GM12878 (cell line): ENCODE measurements around the gene PPT2. TPM values are rescaled to one million over a fixed set of nuclear protein-coding genes. Genes with fewer than 3 reads are reported as not detected.
A peak's percentile ranks its signal among the peaks of the same experiment; 100 is the strongest.

Source experiments
- BCL3 ChIP-seq: IDR thresholded peaks from 2 replicates; pipeline ENCODE4 v1.6.1; 2011; ENCODE audit warnings: borderline replicate concordance, low read depth, mild to moderate bottlenecking, moderate library complexity, low read length; ENCODE audit not compliant: insufficient read depth, poor library complexity, severe bottlenecking
- BRCA1 ChIP-seq: IDR thresholded peaks from 2 replicates; pipeline ENCODE4 v1.6.1; 2011; ENCODE audit warnings: low read depth, low read length, improper control_type of control experiment
- CTCF ChIP-seq, 3 experiments: IDR thresholded peaks in 2 of 3; conservative IDR thresholded peaks in 1 of 3; 2 replicates each; pipeline ENCODE4 v1.5.1; 2011; ENCODE audit warnings: low read depth in 3 of 3, low read length in 3 of 3, mild to moderate bottlenecking in 3 of 3, control low read depth in 2 of 3, moderate library complexity in 2 of 3, inconsistent platforms in 1 of 3, mixed read lengths in 1 of 3; ENCODE audit not compliant: control insufficient read depth in 2 of 3, insufficient read depth in 1 of 3; ENCODE audit errors: extremely low read depth in 1 of 3
- DPF2 ChIP-seq: fragments of 450-650 bp; IDR thresholded peaks from 2 replicates; pipeline ENCODE4 v1.6.1; 2017; ENCODE audit warnings: mild to moderate bottlenecking
- ETV6 ChIP-seq, 2 experiments: fragments of 450-650 bp in 1 of 2; IDR thresholded peaks in 1 of 2; conservative IDR thresholded peaks in 1 of 2; 2 replicates each; pipeline ENCODE4 v1.6.1; 2014; ENCODE audit warnings: antibody characterized with exemption in 1 of 2, borderline replicate concordance in 1 of 2, low read depth in 1 of 2, mild to moderate bottlenecking in 1 of 2, moderate library complexity in 1 of 2
- GATAD2B ChIP-seq: fragments of 450-650 bp; conservative IDR thresholded peaks from 2 replicates; pipeline ENCODE4 v1.6.1; 2017; ENCODE audit warnings: low read depth, mild to moderate bottlenecking, moderate library complexity
- HDAC6 ChIP-seq: fragments of 200-600 bp; sonication (generic); IDR thresholded peaks from one replicate; pipeline ENCODE4 v1.8.0; 2017; ENCODE audit warnings: antibody characterized with exemption; ENCODE audit not compliant: unreplicated experiment
- IKZF2 ChIP-seq, 2 experiments: fragments of 450-650 bp; IDR thresholded peaks; 2 replicates each; pipeline ENCODE4 v1.6.1; 2017; ENCODE audit warnings: mild to moderate bottlenecking in 2 of 2, moderate library complexity in 2 of 2
- NBN ChIP-seq: fragments of 450-650 bp; IDR thresholded peaks from 2 replicates; pipeline ENCODE4 v1.6.1; 2016
- REST ChIP-seq: IDR thresholded peaks from 2 replicates; pipeline ENCODE4 v1.6.1; 2012; ENCODE audit warnings: mild to moderate bottlenecking, low read depth, low read length
- RUNX3 ChIP-seq: IDR thresholded peaks from 2 replicates; pipeline ENCODE4 v1.6.1; 2012; ENCODE audit warnings: low read length, inconsistent platforms
- SIN3A ChIP-seq: IDR thresholded peaks from 2 replicates; pipeline ENCODE4 v1.6.1; 2012; ENCODE audit warnings: low read depth, low read length, improper control_type of control experiment
- SKIL ChIP-seq: fragments of 450-650 bp; IDR thresholded peaks from 2 replicates; pipeline ENCODE4 v1.6.1; 2017; ENCODE audit warnings: mild to moderate bottlenecking, low read depth, inconsistent platforms; ENCODE audit not compliant: poor library complexity, severe bottlenecking
- YBX1 ChIP-seq: fragments of 450-650 bp; IDR thresholded peaks from 2 replicates; pipeline ENCODE4 v1.6.1; 2016; ENCODE audit warnings: antibody characterized with exemption
- polyA plus RNA-seq, 11 experiments: library from polyadenylated mRNA; depleted of rRNA in 4 of 11; unstranded in 6 of 11; stranded (reverse) in 5 of 11; fragments of >200 nt; fragmentation: Nextera tagmentation in 4 of 11; fragmentation: Illumina TruSeq in 1 of 11; extraction: Ambion mirVana in 4 of 11; extraction: Trizol in 1 of 11; gene quantifications; 1 replicate in 1 of 11; 2 replicates in 10 of 11; pipeline versions ENCODE4 v1.2.1 to v1.2.3, GENCODE V29; 2011 to 2016; ENCODE audit warnings: inconsistent platforms in 2 of 11, missing spikeins in 2 of 11, low read depth in 1 of 11
- total RNA-seq, 4 experiments: library from RNA; depleted of rRNA in 3 of 4; stranded (reverse); fragments of >200 nt in 3 of 4; fragmentation: Illumina TruSeq in 1 of 4; extraction: Trizol in 1 of 4; gene quantifications; 2 replicates each; pipeline versions ENCODE4 v1.2.1 to v1.2.3, GENCODE V29; 2013 to 2021

PPT2 gene
- total and polyA plus RNA-seq, 10 of the 15 experiments (the other 5 are each of a cell fraction or from before 2014, with no cell fraction given), result 1.3 to 25.5 (median 5.5) TPM

- TF ChIP-seq ETV6 (conservative IDR thresholded peaks at IDR 0.05 in 1 of 2, IDR thresholded peaks at IDR 0.05 in 1 of 2; ENCODE audit: borderline replicate concordance in 1 of 2, low read depth in 1 of 2) (no peak), RUNX3 (peak; percentile 43; the same call in 1 of the 2 replicates), YBX1 (no peak), CTCF (IDR thresholded peaks at IDR 0.05 in 2 of 3, conservative IDR thresholded peaks at IDR 0.05 in 1 of 3; ENCODE audit: control insufficient read depth in 2 of 3, extremely low read depth in 1 of 3, insufficient read depth in 1 of 3, low read depth in 3 of 3, low read length in 3 of 3) (no peak), DPF2 (no peak), HDAC6 (no peak), SKIL (no peak), SIN3A (peak; percentile 78), BCL3 (no peak), BRCA1 (no peak; the same call in 1 of the 2 replicates), NBN (peak; percentile 50; the same call in 1 of the 2 replicates), REST (no peak), IKZF2 (IDR thresholded peaks at IDR 0.05) (peak; percentile 23 to 51; a peak in 2 of 4 replicates), GATAD2B (0 out of 2 replicates have a peak, but pooled peaks have one; percentile 20)
These were observed at the start of gene PPT2 (continued) for GRCh38 chr6:32153564-32154513.
